ENCODE measurements around the gene FOXC1.

FOXC1 gene

DNA sequence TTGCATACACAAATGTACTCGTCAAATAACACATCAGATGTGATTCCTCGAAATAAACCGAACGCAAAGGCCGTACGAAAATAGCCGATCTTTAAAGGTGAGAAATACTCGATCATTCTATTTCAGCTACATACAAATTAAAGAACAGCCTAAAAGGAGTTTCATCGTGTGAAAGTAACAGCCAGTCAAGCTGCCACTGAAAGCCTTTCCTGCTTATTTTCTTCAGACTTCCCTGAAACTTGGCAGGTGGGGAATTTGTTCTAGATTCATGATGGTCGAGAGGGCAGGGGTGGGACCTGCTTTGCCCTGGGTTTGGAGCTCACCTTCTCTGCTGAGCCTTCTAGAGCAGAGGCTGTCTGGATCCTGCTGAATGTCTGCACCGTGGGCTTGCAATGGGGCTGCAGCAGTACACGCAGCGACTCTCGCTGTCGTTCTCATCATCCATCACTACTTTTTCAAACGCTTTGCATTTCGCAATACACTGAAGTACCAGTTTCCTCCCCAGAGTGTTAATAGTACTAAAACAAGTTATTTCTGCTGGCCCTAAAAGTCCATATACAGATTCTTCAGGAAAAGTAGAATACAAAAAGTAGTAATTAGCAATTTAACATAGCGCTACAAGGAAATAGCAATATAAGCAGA lies 16.2 kb downstream of the FOXC1 start:
- Mint-ChIP-seq H3K4me1 (peaks cover 13% of the 10 kb centered on the region), H3K4me3 (no peak overlapping the region), H3K27me3 (peaks cover 61% of the 10 kb centered on the region), H3K9me3 (no peaks in the 10 kb centered on the region), H3K36me3 (ENCODE audit: low read depth) (peaks cover 7% of the 10 kb centered on the region), H3K27ac (no peak overlapping the region)
- no peak for DNase-seq
- no peak for ATAC-seq

DNA sequence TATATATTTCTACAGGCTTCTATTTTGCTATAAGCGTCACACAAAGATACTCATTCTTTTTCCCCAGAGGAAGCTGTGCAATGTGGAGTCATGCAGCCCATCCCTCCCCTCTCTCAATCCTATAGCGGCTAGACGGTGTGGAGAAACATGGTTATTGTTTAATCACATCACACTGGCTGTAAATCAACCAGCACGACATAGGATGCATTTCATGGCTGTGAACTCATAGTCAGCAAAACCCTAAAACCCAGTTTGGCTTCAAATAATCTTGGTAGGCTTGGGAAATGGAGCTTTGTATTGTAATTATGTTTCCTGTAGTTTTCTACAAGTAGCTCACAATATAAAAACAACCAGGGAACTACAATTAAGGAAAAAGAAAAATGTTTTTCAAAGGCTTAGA lies 16.8 kb downstream of the FOXC1 start:
- H3K9me3 Mint-ChIP-seq = no peaks in the 10 kb centered on the region
- no peak overlapping the region for H3K27ac Mint-ChIP-seq
- no peak overlapping the region for H3K4me3 Mint-ChIP-seq
- no peak for DNase-seq
- ATAC-seq = no peak
- peaks cover 13% of the 10 kb centered on the region for H3K4me1 Mint-ChIP-seq
- H3K27me3 Mint-ChIP-seq = peaks cover 60% of the 10 kb centered on the region
- peaks cover 7% of the 10 kb centered on the region for H3K36me3 Mint-ChIP-seq (ENCODE audit: low read depth)

DNA sequence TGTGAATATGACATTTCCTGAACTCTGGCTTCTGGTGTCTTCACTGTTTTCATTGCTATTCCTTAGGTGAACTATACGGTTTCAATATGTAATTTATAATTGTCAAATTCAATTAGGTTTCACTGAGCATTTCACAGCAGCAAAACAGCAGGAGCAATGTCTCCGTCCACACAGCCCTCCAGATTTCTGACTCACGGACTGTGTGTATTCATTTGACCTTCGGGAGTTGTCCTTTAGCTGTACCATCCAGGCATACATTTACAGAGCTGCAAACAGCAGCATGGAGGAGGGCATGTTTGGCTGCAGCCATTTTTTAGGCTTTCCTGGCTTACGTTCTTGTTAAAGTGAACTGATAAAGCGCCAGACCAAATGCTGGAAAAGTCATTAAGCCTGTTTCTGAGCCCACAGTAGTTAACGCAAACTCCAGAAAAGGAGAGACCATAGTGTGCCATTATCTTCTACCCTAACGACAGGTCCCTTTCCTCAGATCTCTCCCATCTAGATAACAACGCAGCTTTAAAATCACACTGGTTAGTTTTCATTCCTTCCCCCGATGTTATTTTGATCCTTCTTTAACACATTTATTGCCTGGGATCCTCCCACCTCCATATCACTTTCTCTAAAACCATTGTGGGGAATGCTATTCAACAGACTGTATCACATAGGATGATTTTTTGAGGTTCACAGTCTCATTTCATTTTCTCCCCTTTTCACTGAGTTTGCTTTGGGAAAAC lies 18.3 kb downstream of the FOXC1 start:
- Mint-ChIP-seq H3K36me3 (ENCODE audit: low read depth) (peaks cover 4% of the 10 kb centered on the region), H3K27ac (no peak overlapping the region), H3K27me3 (peaks cover 54% of the 10 kb centered on the region), H3K4me3 (no peak overlapping the region), H3K4me1 (peaks cover 13% of the 10 kb centered on the region), H3K9me3 (no peaks in the 10 kb centered on the region)
- DNase-seq (no peak), ATAC-seq (no peak)

DNA sequence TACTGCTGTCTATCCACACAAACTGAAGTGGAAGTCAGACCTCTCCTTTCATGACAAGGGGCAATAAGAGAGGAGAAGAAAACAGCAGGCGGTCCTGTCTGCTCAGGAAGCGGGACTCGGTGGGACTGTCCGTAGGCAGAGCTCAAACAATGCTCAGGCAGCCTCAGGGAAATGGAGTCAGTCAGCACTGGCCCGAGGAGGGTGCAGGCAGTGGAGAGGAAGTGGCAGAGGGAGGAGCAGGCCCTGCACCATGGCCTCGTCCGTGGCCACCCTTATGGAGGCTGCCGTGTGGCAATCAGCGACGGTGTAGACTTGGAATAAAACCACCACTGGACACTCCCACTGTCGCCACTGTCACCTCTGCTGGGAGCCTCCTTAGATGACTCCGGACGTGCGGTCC lies 19.6 kb downstream of the FOXC1 start:
- H3K4me1 Mint-ChIP-seq = peaks cover 12% of the 10 kb centered on the region
- DNase-seq (no peak), ATAC-seq (no peak)
- H3K27me3 Mint-ChIP-seq = peaks cover 47% of the 10 kb centered on the region
- no peaks in the 10 kb centered on the region for H3K36me3 Mint-ChIP-seq (ENCODE audit: low read depth)
- H3K27ac Mint-ChIP-seq = no peak overlapping the region
- no peaks in the 10 kb centered on the region for H3K9me3 Mint-ChIP-seq
- no peak overlapping the region for H3K4me3 Mint-ChIP-seq

DNA sequence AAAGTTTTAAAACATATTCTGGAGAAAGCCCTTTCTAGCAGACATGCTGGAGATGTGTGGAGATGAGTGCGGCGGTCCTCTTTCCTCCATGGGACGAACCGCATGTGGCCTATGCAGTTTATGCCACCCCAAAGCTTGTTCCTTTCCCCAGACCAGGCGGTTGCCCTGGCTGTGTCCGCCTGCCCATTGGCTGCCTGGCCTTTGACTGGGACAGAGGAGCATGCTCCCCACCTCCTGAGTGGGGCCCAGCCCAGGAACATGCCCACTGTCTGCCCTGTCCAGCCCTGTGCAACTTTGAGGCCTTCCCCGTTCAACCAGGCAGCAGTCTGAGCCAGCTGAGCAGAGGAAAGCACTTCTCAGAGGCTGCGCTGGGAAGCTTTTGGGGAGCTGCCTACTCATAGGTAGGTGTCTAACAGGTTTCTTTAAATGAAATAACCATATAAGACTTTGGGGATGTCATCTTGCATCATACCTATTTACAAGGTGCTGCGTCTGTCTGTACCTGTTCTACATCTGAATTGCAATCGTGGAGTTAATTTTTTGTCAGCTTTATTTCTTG lies 20.6 kb downstream of the FOXC1 start:
- H3K27me3 Mint-ChIP-seq = peaks cover 41% of the 10 kb centered on the region
- no peak overlapping the region for H3K27ac Mint-ChIP-seq
- H3K9me3 Mint-ChIP-seq = no peaks in the 10 kb centered on the region
- no peaks in the 10 kb centered on the region for H3K36me3 Mint-ChIP-seq (ENCODE audit: low read depth)
- no peak for ATAC-seq
- no peak for DNase-seq
- no peak overlapping the region for H3K4me3 Mint-ChIP-seq
- peaks cover 8% of the 10 kb centered on the region for H3K4me1 Mint-ChIP-seq

GRCh38 chr6:1630771-1631217 lies 21.1 kb downstream of the FOXC1 start:
- H3K4me3 Mint-ChIP-seq = no peak overlapping the region
- H3K27ac Mint-ChIP-seq = no peak overlapping the region
- no peaks in the 10 kb centered on the region for H3K36me3 Mint-ChIP-seq (ENCODE audit: low read depth)
- no peaks in the 10 kb centered on the region for H3K9me3 Mint-ChIP-seq
- H3K27me3 Mint-ChIP-seq = peaks cover 37% of the 10 kb centered on the region
- peaks cover 6% of the 10 kb centered on the region for H3K4me1 Mint-ChIP-seq
- DNase-seq = no peak
- ATAC-seq = no peak

DNA sequence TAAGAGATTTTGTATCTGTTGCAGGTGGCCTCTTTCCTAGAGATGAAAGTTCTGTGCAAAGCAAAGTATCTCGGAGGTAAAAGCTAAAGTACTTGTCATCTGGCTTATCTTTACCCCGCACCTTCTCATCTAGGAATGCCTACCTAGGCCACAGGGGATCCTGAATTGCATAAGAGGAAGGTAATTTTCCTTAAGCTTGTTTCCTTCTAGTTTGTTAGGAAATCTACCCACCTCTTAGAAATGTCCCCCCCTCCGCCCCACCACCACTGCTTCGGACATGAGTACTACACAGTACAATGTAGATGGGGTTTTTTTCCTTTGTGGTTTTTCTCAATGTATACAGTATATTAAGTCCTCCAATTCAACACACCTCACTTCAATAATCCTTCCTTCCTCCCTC lies 21.5 kb downstream of the FOXC1 start:
- DNase-seq = no peak

GRCh38 chr6:1633366-1634021 lies 23.8 kb downstream of the FOXC1 start:
- H3K27me3 Mint-ChIP-seq = peaks cover 12% of the 10 kb centered on the region
- ATAC-seq = no peak
- no peak overlapping the region for H3K4me3 Mint-ChIP-seq
- H3K4me1 Mint-ChIP-seq = no peaks in the 10 kb centered on the region
- DNase-seq = no peak
- no peak overlapping the region for H3K27ac Mint-ChIP-seq
- H3K9me3 Mint-ChIP-seq = no peaks in the 10 kb centered on the region
- H3K36me3 Mint-ChIP-seq (ENCODE audit: low read depth) = no peaks in the 10 kb centered on the region

More for the DNA sequence above, 21.5 kb downstream of the FOXC1 start:
- ATAC-seq = no peak
- Mint-ChIP-seq H3K36me3 (ENCODE audit: low read depth) (no peaks in the 10 kb centered on the region), H3K27ac (no peak overlapping the region), H3K27me3 (peaks cover 33% of the 10 kb centered on the region), H3K4me3 (no peak overlapping the region), H3K9me3 (no peaks in the 10 kb centered on the region), H3K4me1 (peaks cover 2% of the 10 kb centered on the region)

- no peaks in the 10 kb centered on the region for H3K9me3 Mint-ChIP-seq
- no peaks in the 10 kb centered on the region for H3K4me1 Mint-ChIP-seq
- H3K36me3 Mint-ChIP-seq (ENCODE audit: low read depth) = peaks cover 2% of the 10 kb centered on the region
- no peak overlapping the region for H3K4me3 Mint-ChIP-seq
- H3K27me3 Mint-ChIP-seq = peaks cover 7% of the 10 kb centered on the region
- no peak overlapping the region for H3K27ac Mint-ChIP-seq
- ATAC-seq = no peak
- no peak for DNase-seq
Observed at GRCh38 chr6:1634081-1634480, 24.4 kb downstream of the FOXC1 start.

GRCh38 chr6:1635305-1636010 lies 25.7 kb downstream of the FOXC1 start:
- ATAC-seq (no peak), DNase-seq (no peak)
- Mint-ChIP-seq H3K36me3 (ENCODE audit: low read depth) (peaks cover 2% of the 10 kb centered on the region), H3K27me3 (peaks cover 3% of the 10 kb centered on the region), H3K4me3 (no peak overlapping the region), H3K27ac (no peak overlapping the region), H3K4me1 (no peaks in the 10 kb centered on the region), H3K9me3 (no peaks in the 10 kb centered on the region)

- peaks cover 3% of the 10 kb centered on the region for H3K27me3 Mint-ChIP-seq
- ATAC-seq (no peak), DNase-seq (no peak)
- H3K36me3 Mint-ChIP-seq (ENCODE audit: low read depth) = peaks cover 2% of the 10 kb centered on the region
- H3K27ac Mint-ChIP-seq = no peak overlapping the region
- H3K9me3 Mint-ChIP-seq = no peaks in the 10 kb centered on the region
- no peak overlapping the region for H3K4me3 Mint-ChIP-seq
- H3K4me1 Mint-ChIP-seq = no peaks in the 10 kb centered on the region
Observed at GRCh38 chr6:1636272-1636825, 26.6 kb downstream of the FOXC1 start.

GRCh38 chr6:1636971-1637871 lies 27.5 kb downstream of the FOXC1 start:
- Mint-ChIP-seq H3K27me3 (peaks cover 2% of the 10 kb centered on the region), H3K4me1 (no peaks in the 10 kb centered on the region), H3K36me3 (ENCODE audit: low read depth) (peaks cover 2% of the 10 kb centered on the region), H3K27ac (no peak overlapping the region), H3K4me3 (no peak overlapping the region), H3K9me3 (no peaks in the 10 kb centered on the region)
- no peak for ATAC-seq
- DNase-seq = no peak

DNA sequence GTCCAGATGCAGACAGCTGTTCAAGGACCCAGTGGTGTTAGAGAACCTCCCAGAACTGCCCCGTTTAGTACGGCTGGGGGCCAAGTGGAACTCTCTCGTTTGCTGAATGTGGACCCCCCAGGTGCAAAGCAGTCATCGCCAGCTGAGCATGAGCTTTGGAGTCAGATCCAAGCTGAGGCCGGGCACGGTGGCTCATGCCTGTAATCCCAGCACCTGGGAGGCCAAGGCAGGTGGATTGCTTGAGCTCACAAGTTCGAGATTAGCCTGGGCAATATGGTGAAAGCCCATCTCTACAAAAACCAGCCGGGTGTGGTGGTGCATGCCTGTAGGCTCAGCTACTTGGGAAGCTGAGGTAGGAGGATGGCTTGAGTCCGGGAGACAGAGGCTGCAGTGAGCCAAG lies 29.7 kb downstream of the FOXC1 start:
- Mint-ChIP-seq H3K4me1 (no peaks in the 10 kb centered on the region), H3K36me3 (ENCODE audit: low read depth) (peaks cover 2% of the 10 kb centered on the region), H3K4me3 (no peak overlapping the region), H3K27me3 (no peaks in the 10 kb centered on the region), H3K27ac (no peak overlapping the region), H3K9me3 (no peaks in the 10 kb centered on the region)
- ATAC-seq (no peak), DNase-seq (no peak)
